ENCODE measurements around the gene RBM33.

- TF ChIP-seq, protein P1, sequence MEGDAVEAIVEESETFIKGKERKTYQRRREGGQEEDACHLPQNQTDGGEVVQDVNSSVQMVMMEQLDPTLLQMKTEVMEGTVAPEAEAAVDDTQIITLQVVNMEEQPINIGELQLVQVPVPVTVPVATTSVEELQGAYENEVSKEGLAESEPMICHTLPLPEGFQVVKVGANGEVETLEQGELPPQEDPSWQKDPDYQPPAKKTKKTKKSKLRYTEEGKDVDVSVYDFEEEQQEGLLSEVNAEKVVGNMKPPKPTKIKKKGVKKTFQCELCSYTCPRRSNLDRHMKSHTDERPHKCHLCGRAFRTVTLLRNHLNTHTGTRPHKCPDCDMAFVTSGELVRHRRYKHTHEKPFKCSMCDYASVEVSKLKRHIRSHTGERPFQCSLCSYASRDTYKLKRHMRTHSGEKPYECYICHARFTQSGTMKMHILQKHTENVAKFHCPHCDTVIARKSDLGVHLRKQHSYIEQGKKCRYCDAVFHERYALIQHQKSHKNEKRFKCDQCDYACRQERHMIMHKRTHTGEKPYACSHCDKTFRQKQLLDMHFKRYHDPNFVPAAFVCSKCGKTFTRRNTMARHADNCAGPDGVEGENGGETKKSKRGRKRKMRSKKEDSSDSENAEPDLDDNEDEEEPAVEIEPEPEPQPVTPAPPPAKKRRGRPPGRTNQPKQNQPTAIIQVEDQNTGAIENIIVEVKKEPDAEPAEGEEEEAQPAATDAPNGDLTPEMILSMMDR (IDR thresholded peaks at IDR 0.05) = no peak
- no peak for TF ChIP-seq POLR2A (IDR thresholded peaks at IDR 0.05)
Measured at GRCh38 chr7:155758348-155758747, 113.9 kb downstream of the RBM33 start.

Data from thyroid gland (tissue), 4 donors.